ENCODE data around the gene PTH1R.

DNA sequence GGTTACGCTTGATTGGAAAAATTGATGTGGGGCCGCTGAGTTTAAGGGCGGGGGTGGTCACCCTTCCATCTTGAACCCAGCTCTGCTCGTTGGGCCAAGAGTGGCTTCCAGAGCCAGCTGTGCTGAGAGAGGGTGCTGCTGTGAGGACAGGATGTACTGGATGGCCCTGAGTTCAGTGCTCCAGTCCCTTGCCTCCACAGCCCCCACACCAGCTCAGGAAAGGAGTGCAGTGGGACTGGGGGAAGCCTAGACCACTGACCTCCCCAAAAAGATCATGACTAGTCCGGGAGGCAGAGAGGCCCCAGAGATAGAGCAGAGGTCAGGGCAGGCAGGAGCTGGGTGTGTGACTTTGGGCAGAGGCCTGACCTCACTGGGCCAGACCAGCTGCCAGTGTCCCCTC, 4.0 kb upstream of the PTH1R start:
- TF ChIP-seq EZH2 (IDR thresholded peaks at IDR 0.05; ENCODE audit: insufficient read depth, poor library complexity, severe bottlenecking) = no peak
- no peak for TF ChIP-seq EZH2phosphoT487 (IDR thresholded peaks at IDR 0.05; ENCODE audit: insufficient read depth, low read depth)
